Measurements from ENCODE around the gene SCYL3. TPM values are rescaled to one million over a fixed set of nuclear protein-coding genes. Genes with fewer than 3 reads are reported as not detected.

Gene SCYL3
- total RNA-seq, 1 experiment from 2014 or later, result 3.6 TPM

DNA sequence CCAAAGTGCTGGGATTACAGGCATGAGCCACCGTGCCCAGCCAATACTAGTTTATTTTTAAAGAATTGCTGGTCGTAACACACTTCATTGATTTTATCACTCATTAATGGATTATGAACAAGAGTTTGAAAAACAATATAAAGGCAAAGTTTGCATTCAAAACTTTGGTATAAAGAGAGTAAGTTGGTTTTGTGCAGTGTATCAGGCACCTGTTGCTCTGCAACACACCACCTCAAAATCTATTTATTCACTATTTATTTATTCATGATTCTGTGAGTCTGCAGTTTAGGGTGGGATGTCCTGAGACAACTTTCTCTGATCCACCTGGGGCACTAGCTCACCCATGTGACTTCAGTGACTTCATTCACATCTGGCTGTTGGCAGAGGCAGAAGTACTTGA is 88.8 kb downstream of the SCYL3 start:
- POLR2A ChIA-PET (ENCODE audit: unreplicated experiment), result no interaction called here
- no peak overlapping the region for H3K9ac ChIP-seq (ENCODE audit: low read length)
- no TSS peak for BruUV-seq (replicated peaks)

DNA sequence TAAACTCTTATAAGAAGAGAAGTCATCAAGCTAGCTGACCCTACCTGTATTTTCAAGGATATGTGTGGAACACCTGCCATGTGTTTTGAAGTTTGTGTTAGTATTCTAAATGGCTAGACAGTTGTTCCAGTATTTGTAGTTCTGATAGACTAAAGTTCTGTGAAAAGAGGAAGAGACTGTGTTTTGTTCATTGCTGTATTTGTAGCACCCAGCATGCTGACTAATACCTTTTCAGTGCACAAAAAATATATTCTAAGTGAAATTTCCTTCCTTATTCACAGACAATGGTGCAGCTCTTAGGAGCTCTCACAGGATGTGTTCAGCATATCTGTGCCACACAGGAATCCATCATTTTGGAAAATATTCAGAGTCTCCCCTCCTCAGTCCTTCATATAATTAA is 90.8 kb downstream of the SCYL3 start:
- ChIA-PET POLR2A (ENCODE audit: unreplicated experiment) (interaction anchor here (0.6 kb wide), 1 partner anchor 601 kb away, joined by 3 read pairs; no protein-coding TSS in a partner anchor), CTCF (no interaction called here)
- no peak overlapping the region for H2AFZ ChIP-seq (ENCODE audit: low read length)
- no peak overlapping the region for H3K27ac ChIP-seq (ENCODE audit: low read length)
- H3K9me2 ChIP-seq (replicated peaks; ENCODE audit: low read length), result no peaks in the 10 kb centered on the region
- TF ChIP-seq EZH2 (IDR thresholded peaks at IDR 0.05; ENCODE audit: low read length, unreplicated experiment) (no peak), EZH2phosphoT487 (IDR thresholded peaks at IDR 0.05; ENCODE audit: borderline replicate concordance, low read length) (no peak)
- TF ChIP-seq, protein P1, sequence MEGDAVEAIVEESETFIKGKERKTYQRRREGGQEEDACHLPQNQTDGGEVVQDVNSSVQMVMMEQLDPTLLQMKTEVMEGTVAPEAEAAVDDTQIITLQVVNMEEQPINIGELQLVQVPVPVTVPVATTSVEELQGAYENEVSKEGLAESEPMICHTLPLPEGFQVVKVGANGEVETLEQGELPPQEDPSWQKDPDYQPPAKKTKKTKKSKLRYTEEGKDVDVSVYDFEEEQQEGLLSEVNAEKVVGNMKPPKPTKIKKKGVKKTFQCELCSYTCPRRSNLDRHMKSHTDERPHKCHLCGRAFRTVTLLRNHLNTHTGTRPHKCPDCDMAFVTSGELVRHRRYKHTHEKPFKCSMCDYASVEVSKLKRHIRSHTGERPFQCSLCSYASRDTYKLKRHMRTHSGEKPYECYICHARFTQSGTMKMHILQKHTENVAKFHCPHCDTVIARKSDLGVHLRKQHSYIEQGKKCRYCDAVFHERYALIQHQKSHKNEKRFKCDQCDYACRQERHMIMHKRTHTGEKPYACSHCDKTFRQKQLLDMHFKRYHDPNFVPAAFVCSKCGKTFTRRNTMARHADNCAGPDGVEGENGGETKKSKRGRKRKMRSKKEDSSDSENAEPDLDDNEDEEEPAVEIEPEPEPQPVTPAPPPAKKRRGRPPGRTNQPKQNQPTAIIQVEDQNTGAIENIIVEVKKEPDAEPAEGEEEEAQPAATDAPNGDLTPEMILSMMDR (conservative IDR thresholded peaks at IDR 0.05; ENCODE audit: low read depth, low read length), result no peak
- no peaks in the 10 kb centered on the region for H3K27me3 ChIP-seq (ENCODE audit: low read length)
- peaks cover 18% of the 10 kb centered on the region; the same call in 1 of the 2 replicates for H3K79me2 ChIP-seq (ENCODE audit: low read length)
- peaks cover 36% of the 10 kb centered on the region; the same call in 1 of the 2 replicates for H3K36me3 ChIP-seq (ENCODE audit: low read depth, low read length)
- no peaks in the 10 kb centered on the region for H3K9me3 ChIP-seq (ENCODE audit: low read length)
- no peak overlapping the region for H3K4me2 ChIP-seq (ENCODE audit: low read length)
- DNase-seq (no peak), ATAC-seq (no peak)
- intact Hi-C loops (cut with micrococcal nuclease), result loop anchor here (10.0 kb wide), 1 partner anchor 218 kb away; the partner anchor contains the start of gene F5
- no TSS peak for BruUV-seq (replicated peaks)
- H4K20me1 ChIP-seq (ENCODE audit: low read length), result no peaks in the 10 kb centered on the region
- H3F3A ChIP-seq (ENCODE audit: low read length, unreplicated experiment), result no peaks in the 10 kb centered on the region
- no peak overlapping the region for H3K9ac ChIP-seq (ENCODE audit: low read length)
- peaks cover 7% of the 10 kb centered on the region; the same call in 1 of the 2 replicates for H3K4me1 ChIP-seq (ENCODE audit: insufficient read depth, low read length)
- no peak overlapping the region for H3K4me3 ChIP-seq (ENCODE audit: low read length)

More for the DNA sequence above, 88.8 kb downstream of the SCYL3 start:
- CTCF ChIA-PET, result no interaction called here
- no peaks in the 10 kb centered on the region for H4K20me1 ChIP-seq (ENCODE audit: low read length)
- DNase-seq, result no peak
- no peaks in the 10 kb centered on the region for H3F3A ChIP-seq (ENCODE audit: low read length, unreplicated experiment)
- peaks cover 5% of the 10 kb centered on the region; the same call in 1 of the 2 replicates for H3K79me2 ChIP-seq (ENCODE audit: low read length)
- no peaks in the 10 kb centered on the region for H3K9me3 ChIP-seq (ENCODE audit: low read length)
- no peak overlapping the region for H3K27ac ChIP-seq (ENCODE audit: low read length)
- H3K4me1 ChIP-seq (ENCODE audit: insufficient read depth, low read length), result no peaks in the 10 kb centered on the region
- no peaks in the 10 kb centered on the region for H3K9me2 ChIP-seq (replicated peaks; ENCODE audit: low read length)
- H2AFZ ChIP-seq (ENCODE audit: low read length), result no peak overlapping the region
- H3K4me3 ChIP-seq (ENCODE audit: low read length), result no peak overlapping the region
- no peak for ATAC-seq
- peaks cover 47% of the 10 kb centered on the region; the same call in 1 of the 2 replicates for H3K36me3 ChIP-seq (ENCODE audit: low read depth, low read length)
- H3K4me2 ChIP-seq (ENCODE audit: low read length), result no peak overlapping the region
- intact Hi-C loops (cut with micrococcal nuclease), result loop anchor here (10.0 kb wide), 1 partner anchor 220 kb away; the partner anchor contains the start of gene F5
- H3K27me3 ChIP-seq (ENCODE audit: low read length), result no peaks in the 10 kb centered on the region
- TF ChIP-seq, protein P1 (conservative IDR thresholded peaks at IDR 0.05; ENCODE audit: low read depth, low read length), result no peak
- TF ChIP-seq EZH2 (IDR thresholded peaks at IDR 0.05; ENCODE audit: low read length, unreplicated experiment), result no peak
- no peak for TF ChIP-seq EZH2phosphoT487 (IDR thresholded peaks at IDR 0.05; ENCODE audit: borderline replicate concordance, low read length)

Other genes with a start within 250 kb of the SCYL3 start
- gene SELL, start 182.3 kb downstream of the SCYL3 start, total RNA-seq (2014; rRNA removed), result 0.69 and 1.2 TPM in 2 replicates
- gene SELE, start 159.8 kb downstream of the SCYL3 start, total RNA-seq (2014; rRNA removed), result 0.17 TPM in 1 of 2 replicates, not detected in the other
- 7.3 and 7.4 TPM in 2 replicates for gene METTL18, start 99.0 kb downstream of the SCYL3 start, total RNA-seq (2014; rRNA removed)
- gene KIFAP3, start 180.8 kb upstream of the SCYL3 start, total RNA-seq (2014; rRNA removed), result 5.1 and 6.9 TPM in 2 replicates